H9 (cell line): Measurements from ENCODE around the gene EIF4H. TPM values are rescaled to one million over a fixed set of nuclear protein-coding genes. Genes with fewer than 3 reads are reported as not detected.

Source experiments
- DNase-seq: peaks from one replicate; pipeline ENCODE4 v3.0.0-alpha.2; 2017
- H2AFZ ChIP-seq: one replicate; pipeline ENCODE4 v1.6.1; 2013; ENCODE audit warnings: mild to moderate bottlenecking, low read length, control low read depth, moderate library complexity
- H2AK5ac ChIP-seq: 2 replicates; pipeline ENCODE4 v1.6.1; 2013; ENCODE audit warnings: low read length, control low read depth, mixed read lengths; ENCODE audit not compliant: insufficient read length
- H2BK120ac ChIP-seq: one replicate; pipeline ENCODE4 v1.6.1; 2013; ENCODE audit warnings: low read depth, mild to moderate bottlenecking, low read length, control low read depth, inconsistent platforms; ENCODE audit not compliant: poor library complexity, severe bottlenecking
- H2BK12ac ChIP-seq: 2 replicates; pipeline ENCODE4 v1.6.1; 2013; ENCODE audit warnings: low read length, control low read depth, mixed read lengths, low read depth; ENCODE audit not compliant: insufficient read length
- H2BK15ac ChIP-seq: 2 replicates; pipeline ENCODE4 v1.6.1; 2013; ENCODE audit warnings: low read depth, low read length, control low read depth
- H2BK20ac ChIP-seq: one replicate; pipeline ENCODE4 v1.6.1; 2013; ENCODE audit warnings: low read depth, mild to moderate bottlenecking, low read length, control low read depth, inconsistent platforms; ENCODE audit not compliant: poor library complexity, severe bottlenecking
- H2BK5ac ChIP-seq: 2 replicates; pipeline ENCODE4 v1.6.1; 2013; ENCODE audit warnings: low read length, control low read depth, mixed read lengths; ENCODE audit not compliant: insufficient read length
- H3K14ac ChIP-seq: 2 replicates; pipeline ENCODE4 v1.6.1; 2013; ENCODE audit warnings: low read length, control low read depth; ENCODE audit not compliant: insufficient read depth
- H3K18ac ChIP-seq: 2 replicates; pipeline ENCODE4 v1.6.1; 2013; ENCODE audit warnings: low read depth, mild to moderate bottlenecking, mixed read lengths, low read length, control low read depth; ENCODE audit not compliant: insufficient read length
- H3K23ac ChIP-seq: 2 replicates; pipeline ENCODE4 v1.6.1; 2013; ENCODE audit warnings: low read length, control low read depth, mixed read lengths, low read depth; ENCODE audit not compliant: insufficient read length
- H3K23me2 ChIP-seq: 2 replicates; pipeline ENCODE4 v1.6.1; 2013; ENCODE audit warnings: low read depth, mild to moderate bottlenecking, mixed read lengths, low read length, control low read depth; ENCODE audit not compliant: insufficient read length, poor library complexity, severe bottlenecking
- H3K27ac ChIP-seq: 2 replicates; pipeline ENCODE4 v1.5.1; 2013; ENCODE audit warnings: low read length, control low read depth, mixed read lengths, low read depth; ENCODE audit not compliant: insufficient read length
- H3K27me3 ChIP-seq: 2 replicates; pipeline ENCODE4 v1.6.1; 2013; ENCODE audit warnings: low read length, control low read depth, inconsistent platforms; ENCODE audit not compliant: insufficient read depth
- H3K4ac ChIP-seq: 2 replicates; pipeline ENCODE4 v1.6.1; 2013; ENCODE audit warnings: low read depth, mild to moderate bottlenecking, control low read depth, inconsistent platforms, low read length, moderate library complexity
- H3K4me1 ChIP-seq: 2 replicates; pipeline ENCODE4 v1.6.1; 2013; ENCODE audit warnings: low read length, control low read depth, inconsistent platforms; ENCODE audit not compliant: insufficient read depth
- H3K4me2 ChIP-seq: 2 replicates; pipeline ENCODE4 v1.6.1; 2013; ENCODE audit warnings: low read length, control low read depth, mixed read lengths; ENCODE audit not compliant: insufficient read length, insufficient read depth
- H3K56ac ChIP-seq: 2 replicates; pipeline ENCODE4 v1.6.1; 2013; ENCODE audit warnings: low read depth, mild to moderate bottlenecking, mixed read lengths, low read length, control low read depth; ENCODE audit not compliant: insufficient read length
- H3K79me1 ChIP-seq: 2 replicates; pipeline ENCODE4 v1.6.1; 2013; ENCODE audit warnings: low read depth, mild to moderate bottlenecking, moderate library complexity, low read length, control low read depth, inconsistent platforms; ENCODE audit not compliant: insufficient read depth, poor library complexity, severe bottlenecking
- H3K79me2 ChIP-seq: 2 replicates; pipeline ENCODE4 v1.6.1; 2013; ENCODE audit warnings: low read length, control low read depth, inconsistent platforms; ENCODE audit not compliant: insufficient read depth
- H3K9ac ChIP-seq: 2 replicates; pipeline ENCODE4 v1.6.1; 2013; ENCODE audit warnings: low read length, control low read depth, mixed read lengths; ENCODE audit not compliant: insufficient read length; ENCODE audit errors: extremely low read depth
- H3K9me3 ChIP-seq: one replicate; pipeline ENCODE4 v1.6.1; 2013; ENCODE audit warnings: low read depth, low read length, inconsistent platforms; ENCODE audit not compliant: control insufficient read depth
- H3T11ph ChIP-seq: one replicate; pipeline ENCODE4 v1.6.1; 2013; ENCODE audit warnings: mild to moderate bottlenecking, low read length, control low read depth, inconsistent platforms
- H4K20me1 ChIP-seq: one replicate; pipeline ENCODE4 v1.6.1; 2013; ENCODE audit not compliant: control insufficient read depth, insufficient read length, insufficient read depth
- H4K5ac ChIP-seq: 2 replicates; pipeline ENCODE4 v1.6.1; 2013; ENCODE audit warnings: low read depth, mild to moderate bottlenecking, mixed read lengths, low read length, control low read depth; ENCODE audit not compliant: insufficient read length
- H4K8ac ChIP-seq: replicated peaks from 2 replicates; pipeline ENCODE4 v1.6.1; 2013; ENCODE audit warnings: low read length, control low read depth, mixed read lengths, low read depth; ENCODE audit not compliant: insufficient read length
- H4K91ac ChIP-seq: 2 replicates; pipeline ENCODE4 v1.6.1; 2013; ENCODE audit warnings: low read depth, mild to moderate bottlenecking, moderate library complexity, mixed read lengths, low read length, control low read depth; ENCODE audit not compliant: insufficient read length
- H3K27ac Mint-ChIP-seq, 3 experiments: 2 replicates in 2 of 3; 3 replicates in 1 of 3; pipeline ENCODE4 v1.8.0; 2020 to 2021; ENCODE audit warnings: mixed read lengths in 3 of 3, mild to moderate bottlenecking in 1 of 3, moderate library complexity in 1 of 3
- H3K27me3 Mint-ChIP-seq: 2 replicates; pipeline ENCODE4 v1.8.0; 2021; ENCODE audit warnings: low read depth, mild to moderate bottlenecking, moderate library complexity, mixed read lengths
- H3K36me3 Mint-ChIP-seq, 3 experiments: 2 replicates in 2 of 3; 3 replicates in 1 of 3; pipeline ENCODE4 v1.8.0; 2020 to 2021; ENCODE audit warnings: low read depth in 3 of 3, mixed read lengths in 3 of 3; ENCODE audit not compliant: insufficient read depth in 1 of 3
- H3K4me1 Mint-ChIP-seq, 2 experiments: 2 replicates each; pipeline ENCODE4 v1.8.0; 2020; ENCODE audit warnings: mixed read lengths in 2 of 2
- H3K4me3 Mint-ChIP-seq, 2 experiments: 2 replicates in 1 of 2; 3 replicates in 1 of 2; pipeline ENCODE4 v1.8.0; 2020 to 2021; ENCODE audit warnings: mild to moderate bottlenecking in 2 of 2, mixed read lengths in 2 of 2, moderate library complexity in 1 of 2
- H3K9me3 Mint-ChIP-seq, 2 experiments: 2 replicates in 1 of 2; 3 replicates in 1 of 2; pipeline ENCODE4 v1.8.0; 2020; ENCODE audit warnings: mild to moderate bottlenecking in 2 of 2, mixed read lengths in 2 of 2, moderate library complexity in 1 of 2
- CTCF ChIP-seq: fragments of 200-600 bp; sonication (generic); conservative IDR thresholded peaks from 3 replicates; pipeline ENCODE4 v1.8.0; 2021; ENCODE audit warnings: antibody characterized with exemption, mild to moderate bottlenecking
- WGBS: extraction: QIAGEN DNeasy Blood & Tissue Kit; methylation state at CpG from one replicate; pipeline ENCODE4 v1.1.7; 2013; ENCODE audit warnings: missing lambda C conversion rate, low lambda C conversion rate, mixed read lengths; ENCODE audit not compliant: insufficient read length; ENCODE audit errors: extremely low coverage; 5-methylcytosine and 5-hydroxymethylcytosine counted together
- total RNA-seq: library from RNA; stranded (reverse); gene quantifications from 2 replicates; pipeline ENCODE4 v1.2.1, GENCODE V29; 2021

The EIF4H gene
- total RNA-seq, 1 experiment from 2014 or later: 363 TPM

GRCh38 chr7:74164985-74165456 lies 9.1 kb upstream of the EIF4H start:
- Histone ChIP-seq H4K91ac (no peak overlapping the region), H3K9ac (no peak overlapping the region), H3T11ph (no peak overlapping the region), H3K23me2 (no peaks in the 10 kb centered on the region), H3K14ac (no peak overlapping the region), H3K4ac (no peak overlapping the region), H2BK120ac (no peak overlapping the region), H3K9me3 (no peaks in the 10 kb centered on the region), H4K8ac (no peak overlapping the region), H3K56ac (no peak overlapping the region), H3K4me1 (no peaks in the 10 kb centered on the region), H2AFZ (no peak overlapping the region), H2BK20ac (no peak overlapping the region), H4K20me1 (no peaks in the 10 kb centered on the region), H4K5ac (no peak overlapping the region), H3K27me3 (no peaks in the 10 kb centered on the region), H2BK15ac (no peak overlapping the region), H3K4me2 (no peak overlapping the region), H3K79me1 (no peaks in the 10 kb centered on the region), H3K23ac (no peak overlapping the region), H3K18ac (no peak overlapping the region), H3K27ac (no peak overlapping the region), H2BK12ac (no peak overlapping the region), H2BK5ac (no peak overlapping the region), H2AK5ac (no peak overlapping the region), H3K79me2 (no peaks in the 10 kb centered on the region)
- TF ChIP-seq CTCF: peak; percentile 75
- peaks cover 3 to 5% of the 10 kb centered on the region in 2 experiments; a peak in 2 of 4 replicates for H3K4me1 Mint-ChIP-seq
- H3K27ac Mint-ChIP-seq: peak overlapping the region in 1 of 3 experiments; percentile 77; a peak in 1 of 7 replicates
- H3K36me3 Mint-ChIP-seq: peaks cover 3 to 5% (median 3%) of the 10 kb centered on the region in 3 experiments
- WGBS: no CpG with 5 or more reads among the region's 7 CpGs
- H3K27me3 Mint-ChIP-seq: no peaks in the 10 kb centered on the region; the same call in 1 of the 2 replicates
- peaks cover 4 to 7% of the 10 kb centered on the region in 2 experiments; a peak in 4 of 5 replicates for H3K9me3 Mint-ChIP-seq
- no peak overlapping the region for H3K4me3 Mint-ChIP-seq
- peak; percentile 49 for DNase-seq
